Measurements from ENCODE around the gene PIGU.
A peak's percentile ranks its signal among the peaks of the same experiment; 100 is the strongest.
"Not testable (repeated sequence)": the region's sequence is repeated elsewhere in the genome, so short reads cannot be mapped to it uniquely, and the experiment has no call there.

Gene PIGU

DNA sequence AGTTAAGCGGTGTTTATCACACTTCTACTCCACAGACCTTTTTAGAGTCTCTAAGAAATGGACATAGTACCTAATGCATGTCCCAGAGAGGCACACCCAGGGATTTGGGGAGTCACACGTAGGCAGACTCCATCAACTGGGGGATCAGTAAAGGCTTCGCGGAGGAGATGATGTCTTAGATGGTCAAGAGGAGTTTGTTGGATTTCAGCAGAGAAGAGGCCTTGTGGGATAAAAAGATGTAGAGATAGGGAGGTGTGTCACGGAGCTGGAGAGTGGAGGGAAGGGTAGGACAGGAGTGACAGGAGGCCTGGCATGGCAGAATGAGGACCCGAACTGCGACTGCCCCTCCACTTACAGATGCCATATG lies 151.6 kb downstream of the PIGU start:
- TF ChIP-seq, protein P1, sequence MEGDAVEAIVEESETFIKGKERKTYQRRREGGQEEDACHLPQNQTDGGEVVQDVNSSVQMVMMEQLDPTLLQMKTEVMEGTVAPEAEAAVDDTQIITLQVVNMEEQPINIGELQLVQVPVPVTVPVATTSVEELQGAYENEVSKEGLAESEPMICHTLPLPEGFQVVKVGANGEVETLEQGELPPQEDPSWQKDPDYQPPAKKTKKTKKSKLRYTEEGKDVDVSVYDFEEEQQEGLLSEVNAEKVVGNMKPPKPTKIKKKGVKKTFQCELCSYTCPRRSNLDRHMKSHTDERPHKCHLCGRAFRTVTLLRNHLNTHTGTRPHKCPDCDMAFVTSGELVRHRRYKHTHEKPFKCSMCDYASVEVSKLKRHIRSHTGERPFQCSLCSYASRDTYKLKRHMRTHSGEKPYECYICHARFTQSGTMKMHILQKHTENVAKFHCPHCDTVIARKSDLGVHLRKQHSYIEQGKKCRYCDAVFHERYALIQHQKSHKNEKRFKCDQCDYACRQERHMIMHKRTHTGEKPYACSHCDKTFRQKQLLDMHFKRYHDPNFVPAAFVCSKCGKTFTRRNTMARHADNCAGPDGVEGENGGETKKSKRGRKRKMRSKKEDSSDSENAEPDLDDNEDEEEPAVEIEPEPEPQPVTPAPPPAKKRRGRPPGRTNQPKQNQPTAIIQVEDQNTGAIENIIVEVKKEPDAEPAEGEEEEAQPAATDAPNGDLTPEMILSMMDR (IDR thresholded peaks at IDR 0.05; ENCODE audit: low read depth, low read length) = no peak
- H3K4me3 ChIP-seq (ENCODE audit: low read depth, low read length) = no peak overlapping the region

DNA sequence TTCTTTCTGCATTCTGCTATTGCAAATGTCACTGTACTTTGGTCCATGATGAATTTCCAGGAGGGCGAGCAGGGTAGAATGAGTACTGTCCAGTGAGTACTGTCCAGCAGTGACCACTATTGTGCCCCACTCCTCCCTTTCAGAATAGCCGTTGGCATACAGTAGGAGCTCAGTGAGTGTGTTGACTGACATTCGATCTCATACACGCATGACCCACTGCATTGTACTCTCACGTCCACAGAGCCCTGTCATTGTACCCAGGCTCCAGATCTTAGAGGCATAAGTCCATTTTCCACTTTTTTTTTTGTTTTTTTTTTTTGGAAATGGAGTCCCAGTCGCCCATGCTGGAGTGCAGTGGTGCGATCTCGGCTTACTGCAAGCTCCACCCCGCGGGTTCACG lies 152.5 kb downstream of the PIGU start:
- TF ChIP-seq, protein P1 (IDR thresholded peaks at IDR 0.05; ENCODE audit: low read depth, low read length) = no peak
- no peak overlapping the region for H3K4me3 ChIP-seq (ENCODE audit: low read depth, low read length)

DNA sequence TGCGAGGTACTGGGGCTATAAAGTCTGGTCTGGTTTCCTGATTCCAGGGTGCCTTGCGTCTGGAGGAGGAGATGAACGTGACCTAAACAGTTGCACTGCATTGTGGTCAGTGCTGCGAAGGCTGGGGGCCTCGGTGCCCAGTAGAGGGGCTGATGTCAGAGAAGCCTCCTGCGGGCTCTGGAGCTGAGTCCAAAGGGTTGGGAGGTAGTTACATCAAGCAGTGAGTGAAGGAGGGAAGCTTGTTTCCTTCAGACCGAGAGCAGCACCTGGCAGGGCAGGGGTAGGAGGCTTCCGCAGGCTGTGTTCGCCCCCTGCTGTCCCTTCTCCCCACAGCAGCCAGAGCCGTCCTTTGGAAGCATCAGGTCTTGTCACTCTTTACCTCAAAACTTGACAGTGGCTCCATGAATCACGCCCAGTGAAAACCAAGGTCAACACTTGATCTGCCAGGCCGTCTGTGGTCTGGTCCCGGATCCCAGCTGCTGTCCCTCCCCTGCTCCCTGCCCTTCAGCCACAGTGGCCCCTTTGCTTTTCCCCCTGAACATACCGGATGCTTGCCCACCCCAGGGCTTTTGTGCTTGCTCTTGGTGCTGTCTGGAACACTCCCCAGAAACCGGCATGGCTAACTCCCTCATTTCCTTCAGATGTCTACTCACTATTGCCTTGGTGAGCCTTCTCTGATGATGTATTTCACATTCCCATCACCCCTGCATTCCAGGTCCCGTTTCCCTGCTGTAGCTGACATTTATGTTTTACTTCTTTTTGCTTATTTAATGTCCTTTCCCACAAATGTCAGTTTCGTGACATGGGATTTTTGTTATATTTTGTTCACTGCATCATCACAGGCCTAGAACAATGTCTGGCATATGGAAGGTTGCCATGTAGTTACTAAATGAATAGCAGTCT lies 153.7 kb downstream of the PIGU start:
- H3K4me3 ChIP-seq (ENCODE audit: low read depth, low read length) = peak overlapping the region; percentile 27; the same call in 1 of the 2 replicates
- TF ChIP-seq, protein P1 (IDR thresholded peaks at IDR 0.05; ENCODE audit: low read depth, low read length) = peak; percentile 62

DNA sequence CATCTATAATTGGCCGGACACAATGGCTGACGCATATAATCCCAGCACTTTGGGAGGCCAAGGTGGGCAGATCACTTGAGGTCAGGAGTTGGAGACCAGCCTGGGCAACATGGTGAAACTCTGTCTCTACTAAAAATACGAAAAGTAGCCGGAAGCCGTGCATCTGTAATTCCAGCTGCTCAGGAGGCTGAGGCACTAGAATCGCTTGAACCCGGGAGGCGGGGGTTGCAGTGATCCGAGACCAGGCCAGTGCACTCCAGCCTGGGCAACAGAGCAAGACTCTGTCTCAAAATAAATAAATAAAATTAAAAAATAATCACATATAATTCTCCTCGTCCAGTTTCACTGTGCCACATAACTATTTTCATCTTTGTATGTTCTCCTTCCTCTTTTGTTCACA lies 157.1 kb downstream of the PIGU start:
- not testable (repeated sequence) for H3K4me3 ChIP-seq (ENCODE audit: low read depth, low read length)

DNA sequence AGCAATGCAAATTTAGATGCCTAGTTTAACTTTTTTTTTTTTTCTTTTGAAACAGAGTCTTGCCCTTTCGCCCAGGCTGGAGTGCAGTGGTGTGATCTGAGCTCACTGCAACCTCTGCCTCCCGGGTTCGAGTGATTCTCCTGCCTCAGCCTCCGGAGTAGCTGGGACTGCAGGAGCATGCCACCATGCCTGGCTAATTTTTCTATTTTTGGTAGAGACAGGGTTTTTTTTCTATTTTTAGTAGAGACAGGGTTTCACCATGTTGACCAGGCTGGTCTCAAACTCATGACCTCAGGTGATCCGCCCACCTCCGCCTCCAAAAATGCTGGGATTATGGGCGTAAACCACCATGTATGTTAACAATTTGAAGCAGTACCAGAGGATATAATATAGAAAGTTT lies 158.0 kb downstream of the PIGU start:
- H3K4me3 ChIP-seq (ENCODE audit: low read depth, low read length) = not testable (repeated sequence)

DNA sequence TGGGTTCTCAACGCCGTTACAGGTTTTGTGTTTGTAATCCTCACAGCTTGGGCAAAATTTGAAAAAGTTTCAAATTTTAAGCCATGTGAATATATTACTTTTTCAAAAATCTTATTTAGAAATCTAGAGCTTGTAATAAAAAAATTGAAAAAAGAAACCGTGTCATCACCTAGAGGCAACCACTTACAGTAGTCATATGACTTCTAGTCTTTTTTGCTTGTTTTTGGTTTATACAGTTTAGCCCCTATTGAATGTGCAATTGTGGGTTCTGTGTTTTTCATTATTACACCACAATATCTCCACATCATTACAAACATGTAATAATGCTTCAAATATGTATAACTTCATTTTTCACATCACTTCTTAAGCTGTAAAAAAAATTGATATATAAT lies 159.8 kb downstream of the PIGU start:
- H3K4me3 ChIP-seq (ENCODE audit: low read depth, low read length) = peak overlapping the region; percentile 92
- TF ChIP-seq, protein P1 (IDR thresholded peaks at IDR 0.05; ENCODE audit: low read depth, low read length) = no peak

DNA sequence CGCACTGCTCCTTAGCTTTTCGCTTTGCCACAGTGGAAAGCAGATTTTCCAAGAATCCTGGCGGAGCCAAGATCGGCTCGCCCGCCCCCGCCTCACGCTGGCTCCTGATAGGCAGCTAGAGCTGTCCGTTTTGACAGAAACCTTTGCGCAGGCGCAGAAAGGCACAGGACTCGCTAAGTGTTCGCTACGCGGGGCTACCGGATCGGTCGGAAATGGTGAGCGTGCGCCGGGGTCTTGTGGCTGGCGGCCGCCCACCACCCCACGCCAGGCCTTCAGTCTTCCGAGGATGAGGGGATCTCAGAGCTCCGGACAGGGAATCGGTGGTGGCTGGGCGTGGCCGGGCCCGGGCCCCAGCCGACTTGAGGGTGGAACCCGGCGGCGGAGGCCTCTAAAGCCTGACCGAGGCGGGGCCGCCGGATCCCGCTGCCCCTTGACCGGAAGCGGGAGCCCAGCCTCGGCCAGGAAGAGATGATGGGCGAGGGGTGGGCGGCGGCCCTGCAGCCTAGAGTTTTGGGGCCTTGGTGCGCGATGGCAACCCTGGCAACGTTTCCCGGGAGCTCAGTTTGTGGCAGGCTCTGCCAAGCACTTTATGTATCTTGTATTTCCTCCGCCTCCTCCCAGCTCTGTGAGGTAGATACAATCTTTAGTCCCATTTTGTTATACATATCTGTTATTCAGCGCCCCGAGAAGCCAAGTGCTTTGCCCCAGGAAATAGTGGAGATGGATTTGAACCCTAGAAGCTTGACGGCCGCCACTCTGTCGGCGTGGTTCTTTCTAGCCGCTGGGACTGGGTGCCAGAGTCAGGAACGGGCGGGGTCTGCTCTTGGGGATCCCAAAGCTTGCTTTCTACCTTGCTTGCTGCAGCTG lies 160.4 kb downstream of the PIGU start, which contains the start of gene DYNLRB1:
Gene DYNLRB1, plus strand, starts transcription at position 176 of the 867 bp plus-strand sequence. Its CDS starts 37 bp downstream, at position 213.
- peak within 1 kb of the TSS; percentile 92 for H3K4me3 ChIP-seq (ENCODE audit: low read depth, low read length)
- TF ChIP-seq, protein P1 (IDR thresholded peaks at IDR 0.05; ENCODE audit: low read depth, low read length) = no peak

Data from WI38 (cell line).